Measurements from ENCODE around the gene PNMA6A.
"Not testable (repeated sequence)": the region's sequence is repeated elsewhere in the genome, so short reads cannot be mapped to it uniquely, and the experiment has no call there.

The PNMA6A gene

DNA sequence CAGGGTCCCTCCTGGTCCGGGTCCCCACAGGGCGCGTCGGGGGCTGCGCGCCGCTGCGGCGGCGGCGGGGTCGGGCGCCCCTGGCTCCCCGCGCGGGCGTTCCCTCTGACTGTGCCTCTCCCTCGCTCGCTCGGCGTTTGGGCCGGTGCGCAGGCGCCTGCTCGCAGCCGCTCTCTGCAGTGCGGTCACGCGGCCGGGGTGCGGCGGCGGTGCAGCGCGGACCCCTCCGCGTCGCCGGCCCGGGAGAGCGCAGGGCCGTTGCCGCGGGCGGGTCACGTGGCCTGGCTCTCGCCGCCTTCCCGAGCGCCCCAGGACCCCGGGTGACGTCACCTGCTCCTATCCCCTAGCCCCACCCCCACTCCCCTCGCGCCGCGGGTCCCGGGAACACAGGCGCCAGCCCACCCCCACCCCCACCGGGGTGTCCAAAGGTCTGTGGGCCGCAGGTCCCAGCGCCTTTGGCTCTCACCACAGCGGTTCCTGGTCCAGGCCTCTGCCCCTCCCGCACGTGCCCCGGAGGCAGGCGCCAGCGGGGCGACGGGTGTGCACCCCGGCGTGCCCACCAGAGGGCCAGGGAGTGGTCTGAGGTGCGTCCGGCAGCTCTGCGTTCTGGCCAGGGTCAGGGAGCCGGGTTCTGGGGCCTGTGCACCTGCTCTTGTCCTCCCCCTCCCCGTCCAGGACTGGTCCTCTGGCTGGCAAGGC lies 5.3 kb downstream of the PNMA6A start:
- not testable (repeated sequence) for DNase-seq

DNA sequence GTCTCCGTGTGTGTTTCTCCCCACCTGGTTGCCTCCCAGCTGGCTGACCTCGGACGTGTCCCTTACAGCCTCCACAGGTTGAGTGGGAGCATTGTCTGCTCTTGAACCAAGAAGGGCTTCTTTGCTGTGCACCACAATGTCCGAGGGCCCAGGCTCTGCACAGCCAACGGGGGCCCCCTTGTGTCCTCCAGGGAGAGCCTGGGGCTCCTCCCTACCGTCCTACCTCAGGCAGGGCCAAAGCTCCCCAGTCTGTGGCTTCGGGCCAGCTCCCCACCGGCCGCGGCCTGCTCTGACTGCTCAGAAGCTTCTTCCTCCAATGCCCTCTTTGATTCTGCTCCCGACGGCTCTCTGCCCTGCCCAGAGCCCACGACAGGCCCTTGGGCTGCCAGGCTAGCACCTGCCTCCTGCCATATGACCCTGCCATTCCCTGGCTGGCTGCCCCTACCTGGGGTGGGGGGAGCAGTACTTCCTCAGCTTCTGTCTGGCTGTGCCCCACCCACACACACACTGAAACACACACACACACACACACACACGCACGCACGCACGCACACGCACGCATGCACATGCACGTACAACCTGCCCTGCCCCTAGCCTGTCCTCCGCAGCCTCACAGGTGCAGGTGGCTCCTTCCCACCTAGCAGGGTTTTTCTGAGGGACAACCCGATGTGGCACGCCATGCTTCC lies 11.1 kb downstream of the PNMA6A start:
- DNase-seq = not testable (repeated sequence)

DNA sequence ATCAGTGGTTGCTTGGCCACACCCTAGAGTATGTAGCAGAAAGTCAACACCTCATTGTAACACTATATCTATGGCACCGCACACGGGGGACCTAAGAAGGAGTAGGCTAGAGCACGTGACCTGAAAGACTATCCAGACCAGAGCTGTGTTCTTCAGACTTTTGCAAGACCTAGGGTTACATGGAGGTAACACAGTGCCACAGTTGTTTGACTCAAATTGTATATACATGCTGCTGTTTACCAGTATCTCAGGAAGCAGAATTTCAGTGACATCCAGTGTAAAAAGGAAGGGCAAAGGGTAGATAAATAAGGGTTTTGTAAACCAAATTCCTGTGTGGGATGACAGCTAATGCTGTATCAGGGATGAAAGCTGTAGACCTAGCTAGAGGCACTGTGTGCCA lies 30.2 kb downstream of the PNMA6A start:
- DNase-seq = no peak

DNA sequence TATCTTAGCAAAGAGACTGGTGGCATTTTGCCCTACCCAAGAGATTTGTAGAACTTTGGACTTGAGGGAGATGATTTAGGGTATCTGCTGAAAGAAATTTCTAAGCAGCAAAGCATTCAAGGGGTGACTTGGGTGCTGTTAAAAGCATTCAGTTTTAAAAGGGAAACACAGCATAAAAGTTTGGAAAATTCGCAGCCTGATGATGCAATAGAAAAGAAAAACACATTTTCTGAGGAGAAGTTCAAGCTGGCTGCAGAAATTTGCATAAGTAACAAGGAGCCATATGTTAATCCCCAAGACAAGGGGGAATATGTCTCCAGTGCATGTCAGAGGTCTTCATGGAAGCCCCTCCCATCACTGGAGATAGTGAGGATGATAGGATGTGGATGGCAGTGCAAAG lies 32.7 kb downstream of the PNMA6A start:
- not testable (repeated sequence) for DNase-seq

DNA sequence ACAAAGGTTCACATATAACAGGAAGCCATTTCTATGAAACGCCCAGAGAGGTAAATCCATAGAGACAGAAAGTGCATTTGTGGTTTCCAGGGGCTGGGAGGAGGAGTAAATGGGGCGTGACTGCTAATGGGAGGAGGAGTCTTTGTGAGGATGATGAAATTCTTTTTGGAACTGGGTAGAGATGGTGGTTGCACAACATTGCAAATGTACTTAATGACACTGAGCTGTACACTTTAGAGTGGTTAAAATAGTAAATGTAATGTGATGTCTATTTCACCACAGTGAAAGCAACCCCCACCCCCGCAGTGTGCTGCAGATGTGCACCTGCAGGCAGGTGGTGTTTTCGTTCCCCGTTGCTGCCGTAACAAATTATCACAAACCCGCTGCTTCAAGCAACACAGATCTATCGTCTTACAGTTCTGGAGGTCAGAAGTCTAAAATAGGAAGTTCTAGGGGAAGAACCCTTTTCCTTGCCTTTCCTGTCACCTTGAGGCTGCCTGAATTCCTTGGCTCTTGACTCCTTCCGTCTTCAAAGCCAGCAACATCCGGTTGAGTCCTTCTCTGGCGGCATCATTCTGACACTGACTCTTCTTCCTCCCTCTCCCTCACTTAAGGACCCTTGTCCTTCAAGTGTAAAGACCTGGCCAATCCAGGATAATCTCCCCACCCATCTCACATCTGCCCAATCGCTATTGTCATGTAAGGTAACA lies 34.0 kb downstream of the PNMA6A start:
- not testable (repeated sequence) for DNase-seq

DNA sequence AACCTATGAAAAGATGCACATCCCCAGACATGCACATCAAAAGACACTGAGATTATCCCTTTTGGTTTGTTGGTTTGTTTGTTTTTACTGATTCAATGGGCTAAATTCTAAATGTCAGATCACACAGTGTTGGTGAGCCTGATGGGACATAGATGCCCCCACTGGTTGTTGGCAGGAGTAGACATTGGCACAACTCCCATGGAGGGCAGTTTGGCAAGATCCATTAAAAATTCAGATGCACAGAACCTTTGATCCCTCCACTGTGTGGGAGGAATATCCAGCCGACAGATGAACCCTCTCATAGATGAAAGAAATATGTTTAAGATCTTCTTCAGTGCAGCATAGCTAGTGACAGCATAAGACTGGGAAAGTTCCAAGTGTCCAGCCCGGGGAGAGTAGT lies 38.5 kb downstream of the PNMA6A start:
- not testable (repeated sequence) for DNase-seq

DNA sequence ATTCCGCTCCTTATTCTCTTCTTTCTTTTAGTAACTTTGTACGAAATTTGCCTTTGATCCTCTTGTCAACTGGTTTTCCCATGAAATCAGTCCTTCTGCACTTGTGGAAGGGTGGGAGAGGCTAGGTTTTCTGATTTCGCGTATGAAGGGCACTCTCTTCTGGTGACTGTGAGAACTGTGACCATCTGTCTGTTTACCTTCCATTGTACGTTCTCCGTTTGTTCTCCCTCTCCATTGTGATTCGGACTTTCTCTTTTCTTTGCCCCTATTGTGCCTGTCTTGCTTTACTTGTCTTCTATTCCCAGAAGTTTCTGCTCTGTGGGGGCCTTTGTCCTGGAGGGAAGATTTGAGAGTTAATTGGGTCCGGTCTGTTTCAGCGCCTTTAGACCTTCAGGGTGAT lies 41.6 kb downstream of the PNMA6A start:
- not testable (repeated sequence) for DNase-seq

DNA sequence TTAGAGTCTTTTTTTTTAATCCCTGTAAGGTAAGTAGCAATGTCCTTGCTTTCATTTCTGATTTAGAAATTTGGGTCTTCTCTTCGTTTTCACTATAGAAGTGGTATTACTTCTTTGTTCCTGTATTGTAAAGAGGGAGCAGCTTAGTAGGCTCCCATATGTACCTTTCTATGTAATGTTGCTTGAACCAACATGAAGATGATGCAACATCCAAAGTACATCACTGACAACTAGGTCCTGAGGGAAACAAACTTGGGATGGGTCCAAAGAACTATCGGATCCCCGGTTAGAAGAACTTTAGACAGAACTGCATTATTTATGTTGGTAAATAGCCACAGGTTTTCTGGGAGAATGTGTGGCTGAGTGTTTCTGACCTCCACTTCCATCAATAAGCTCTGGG lies 45.5 kb downstream of the PNMA6A start:
- DNase-seq = not testable (repeated sequence)

DNA sequence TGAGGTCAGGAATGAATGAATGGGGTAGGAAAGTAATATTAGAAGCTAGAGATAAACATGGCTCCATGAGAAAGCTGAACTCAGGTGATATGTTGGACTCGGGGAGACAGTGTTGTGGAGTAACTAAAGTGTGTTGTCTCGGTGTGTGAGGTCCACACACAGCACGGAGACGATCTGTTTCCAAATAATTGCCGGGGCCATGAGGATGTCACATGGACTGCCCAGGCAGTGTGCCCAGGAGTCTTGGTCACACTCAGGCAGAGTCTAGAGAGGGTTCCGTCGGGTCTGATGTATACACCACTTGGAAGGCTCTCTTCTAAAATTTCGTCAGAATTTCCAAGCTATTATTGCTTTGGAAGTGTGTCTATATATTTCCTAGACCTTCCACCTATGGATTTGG lies 48.0 kb downstream of the PNMA6A start:
- DNase-seq = not testable (repeated sequence)

DNA sequence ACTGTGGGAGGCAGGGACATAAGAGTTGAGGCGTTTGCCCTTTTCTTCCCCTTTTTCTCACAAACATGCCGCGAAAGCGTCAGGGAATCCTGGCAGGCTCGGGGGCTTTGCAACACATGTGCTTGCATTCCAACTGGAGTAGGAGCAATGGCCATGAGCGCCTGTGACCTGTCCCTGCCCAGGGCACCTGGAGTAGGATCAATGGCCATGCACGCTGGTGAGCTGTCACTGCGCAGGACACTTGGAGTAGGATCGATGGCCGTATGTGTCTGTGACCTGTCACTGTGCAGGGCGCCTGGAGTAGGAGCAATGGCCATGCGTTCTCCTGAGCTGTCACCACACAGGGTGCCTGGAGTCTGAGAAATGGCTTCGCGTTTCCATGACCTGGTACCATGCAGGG lies 51.2 kb downstream of the PNMA6A start:
- not testable (repeated sequence) for DNase-seq

All from hematopoietic multipotent progenitor cell treated with erythropoietin and hydrocortisone succinate and interleukin-3 and kit ligand, for 6 days (in vitro differentiated cells).